Neuronal stem cell (in vitro differentiated cells): ENCODE results near the gene GPR26.
A peak's percentile ranks its signal among the peaks of the same experiment; 100 is the strongest.

Experiments used
- DNase-seq: peaks from one replicate; pipeline ENCODE4 v3.0.0-alpha.2; 2013; ENCODE audit warnings: low spot score
- H2AFZ ChIP-seq: one replicate; pipeline ENCODE4 v1.6.1; 2013; ENCODE audit warnings: mild to moderate bottlenecking, low read length, inconsistent platforms
- H2AK5ac ChIP-seq: 2 replicates; pipeline ENCODE4 v1.6.1; 2013; ENCODE audit warnings: low read depth, mild to moderate bottlenecking, inconsistent platforms, low read length, moderate library complexity, mixed read lengths
- H2BK120ac ChIP-seq: 2 replicates; pipeline ENCODE4 v1.6.1; 2013; ENCODE audit warnings: low read depth, mild to moderate bottlenecking, inconsistent platforms, low read length, moderate library complexity, mixed read lengths
- H2BK12ac ChIP-seq: one replicate; pipeline ENCODE4 v1.6.1; 2013; ENCODE audit warnings: low read length, inconsistent platforms
- H2BK15ac ChIP-seq: 2 replicates; pipeline ENCODE4 v1.6.1; 2013; ENCODE audit warnings: mild to moderate bottlenecking, low read length, inconsistent platforms, mixed read lengths
- H2BK5ac ChIP-seq: one replicate; pipeline ENCODE4 v1.6.1; 2013; ENCODE audit warnings: inconsistent platforms, mild to moderate bottlenecking, low read length, moderate library complexity
- H3K14ac ChIP-seq: one replicate; pipeline ENCODE4 v1.6.1; 2013; ENCODE audit warnings: low read length, inconsistent platforms
- H3K18ac ChIP-seq: 2 replicates; pipeline ENCODE4 v1.6.1; 2013; ENCODE audit warnings: low read length, inconsistent platforms
- H3K23ac ChIP-seq: 2 replicates; pipeline ENCODE4 v1.6.1; 2013; ENCODE audit warnings: low read depth, mild to moderate bottlenecking, mixed read lengths, low read length, inconsistent platforms; ENCODE audit not compliant: poor library complexity
- H3K27ac ChIP-seq: replicated peaks from 3 replicates; pipeline ENCODE4 v1.5.1; 2013; ENCODE audit warnings: low read length, inconsistent platforms
- H3K27me3 ChIP-seq, 3 experiments: 2 replicates each; pipeline ENCODE4 v1.6.1; 2013; ENCODE audit warnings: low read length in 3 of 3, mild to moderate bottlenecking in 2 of 3, inconsistent platforms in 1 of 3, low read depth in 1 of 3, mixed read lengths in 1 of 3, moderate library complexity in 1 of 3; ENCODE audit not compliant: control insufficient read depth in 3 of 3, insufficient read depth in 3 of 3
- H3K36me3 ChIP-seq, 2 donors: replicated peaks in 1 of 2; 2 replicates each; pipeline ENCODE4 v1.6.1; 2013; ENCODE audit warnings: low read length in 2 of 2; ENCODE audit not compliant: control insufficient read depth in 2 of 2, insufficient read depth in 2 of 2
- H3K4ac ChIP-seq: 2 replicates; pipeline ENCODE4 v1.6.1; 2013; ENCODE audit warnings: inconsistent platforms, mild to moderate bottlenecking, low read length, moderate library complexity
- H3K4me1 ChIP-seq, 2 donors: 1 replicate in 1 of 2; 2 replicates in 1 of 2; pipeline ENCODE4 v1.6.1; 2013; ENCODE audit warnings: low read length in 2 of 2, low read depth in 1 of 2; ENCODE audit not compliant: control insufficient read depth in 2 of 2, insufficient read depth in 1 of 2
- H3K4me2 ChIP-seq: one replicate; pipeline ENCODE4 v1.6.1; 2013; ENCODE audit warnings: mild to moderate bottlenecking, low read length, inconsistent platforms; ENCODE audit not compliant: insufficient read depth, poor library complexity, severe bottlenecking
- H3K4me3 ChIP-seq, 2 donors: 2 replicates each; pipeline ENCODE4 v1.5.1; 2013; ENCODE audit warnings: low read length in 2 of 2, mild to moderate bottlenecking in 2 of 2, inconsistent platforms in 1 of 2, moderate library complexity in 1 of 2
- H3K79me1 ChIP-seq: one replicate; pipeline ENCODE4 v1.6.1; 2013; ENCODE audit warnings: low read depth, mild to moderate bottlenecking, inconsistent platforms, low read length, moderate library complexity
- H3K9ac ChIP-seq: one replicate; pipeline ENCODE4 v1.6.1; 2013; ENCODE audit warnings: mild to moderate bottlenecking, low read depth, low read length, inconsistent platforms; ENCODE audit not compliant: poor library complexity
- H3K9me3 ChIP-seq, 2 donors: replicated peaks in 1 of 2; 2 replicates each; pipeline versions ENCODE3 to v1.6.1; 2013; ENCODE audit warnings: low read length in 2 of 2, mild to moderate bottlenecking in 2 of 2, inconsistent platforms in 1 of 2, low read depth in 1 of 2, mixed read lengths in 1 of 2, moderate library complexity in 1 of 2; ENCODE audit not compliant: control insufficient read depth in 2 of 2, insufficient read depth in 1 of 2
- H4K8ac ChIP-seq: one replicate; pipeline ENCODE4 v1.6.1; 2013; ENCODE audit warnings: low read depth, mild to moderate bottlenecking, inconsistent platforms, low read length, moderate library complexity
- H4K91ac ChIP-seq: one replicate; pipeline ENCODE4 v1.6.1; 2013; ENCODE audit warnings: low read length, low read depth, mild to moderate bottlenecking, inconsistent platforms; ENCODE audit not compliant: poor library complexity
- WGBS, 2 donors: extraction: QIAGEN DNeasy Blood & Tissue Kit; methylation state at CpG; one replicate each; pipeline ENCODE4 v1.1.7; 2013; ENCODE audit warnings: missing lambda C conversion rate in 2 of 2, mixed read lengths in 1 of 2; ENCODE audit not compliant: insufficient read length in 2 of 2, insufficient replicate concordance in 1 of 2; ENCODE audit errors: extremely low coverage in 2 of 2; 5-methylcytosine and 5-hydroxymethylcytosine counted together

GPR26 gene

DNA sequence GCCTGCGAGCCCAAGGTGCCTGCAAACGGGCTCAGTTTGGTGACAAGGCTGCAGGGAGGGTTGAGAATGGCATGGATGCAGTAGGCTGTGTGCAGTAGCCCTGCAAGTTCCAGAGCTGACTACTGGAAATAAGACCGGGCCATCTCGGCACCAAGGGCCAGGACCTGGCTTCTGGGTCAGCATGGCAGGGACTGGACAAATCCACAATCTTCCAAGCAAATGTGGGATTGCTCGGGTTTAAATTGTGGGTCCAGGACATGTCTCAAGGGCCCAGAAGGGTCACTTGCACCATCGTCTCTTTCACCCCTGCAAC, 78.0 kb downstream of the GPR26 start:
- no peak overlapping the region for H2BK120ac ChIP-seq
- no peaks in the 10 kb centered on the region for H3K36me3 ChIP-seq
- H3K4me2 ChIP-seq: no peak overlapping the region
- H4K8ac ChIP-seq: no peak overlapping the region
- H3K14ac ChIP-seq: no peak overlapping the region
- no CpG with 5 or more reads among the region's 6 CpGs for WGBS, 2 donors
- H3K27me3 ChIP-seq: no peaks in the 10 kb centered on the region
- H3K18ac ChIP-seq: peak overlapping the region; percentile 72
- no peak overlapping the region for H2AFZ ChIP-seq
- H3K79me1 ChIP-seq: no peaks in the 10 kb centered on the region
- H2AK5ac ChIP-seq: no peak overlapping the region
- H4K91ac ChIP-seq: no peak overlapping the region
- no peaks in the 10 kb centered on the region for H3K9me3 ChIP-seq
- peaks cover 0 to 6% of the 10 kb centered on the region in 2 donors for H3K4me1 ChIP-seq
- no peak overlapping the region for H2BK5ac ChIP-seq
- H2BK15ac ChIP-seq: peak overlapping the region; percentile 3
- H3K23ac ChIP-seq: no peak overlapping the region
- no peak overlapping the region for H3K9ac ChIP-seq
- no peak for DNase-seq
- H3K4ac ChIP-seq: no peak overlapping the region
- no peak overlapping the region for H3K27ac ChIP-seq
- H3K4me3 ChIP-seq: no peak overlapping the region
- no peak overlapping the region for H2BK12ac ChIP-seq
